Measurements from ENCODE around the gene JAZF1.

JAZF1 gene

DNA sequence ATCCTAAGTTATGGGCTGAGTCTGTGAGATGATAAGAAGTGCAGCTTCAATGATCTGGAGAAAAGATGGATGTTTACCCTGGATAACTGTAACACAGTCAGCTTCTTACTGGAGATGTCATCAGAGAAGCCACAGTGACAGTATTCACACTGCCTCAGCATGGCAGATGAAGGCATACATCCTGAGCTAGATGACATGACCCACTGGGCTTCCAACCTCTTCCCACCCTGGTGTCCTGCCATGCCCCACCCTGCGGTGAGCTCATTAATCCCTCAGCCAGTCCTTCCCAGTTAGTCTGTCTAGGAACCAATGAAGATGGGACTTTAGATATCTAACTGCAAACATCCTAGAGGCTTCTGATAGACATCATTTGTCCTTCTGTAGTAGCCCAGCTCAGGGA lies 226.8 kb downstream of the JAZF1 start:
- TF ChIP-seq FOXP2 (optimal IDR thresholded peaks at IDR 0.05; ENCODE audit: borderline replicate concordance, extremely low read depth, extremely low read length, insufficient read depth) (no peak), SIN3A (IDR thresholded peaks at IDR 0.05; ENCODE audit: borderline replicate concordance, insufficient read depth, low read length) (no peak), TAF1 (IDR thresholded peaks at IDR 0.05; ENCODE audit: borderline replicate concordance, insufficient read depth, low read length) (no peak), POLR2AphosphoS5 (IDR thresholded peaks at IDR 0.05; ENCODE audit: low read depth, low read length) (no peak)
- TF ChIP-seq, protein P1, sequence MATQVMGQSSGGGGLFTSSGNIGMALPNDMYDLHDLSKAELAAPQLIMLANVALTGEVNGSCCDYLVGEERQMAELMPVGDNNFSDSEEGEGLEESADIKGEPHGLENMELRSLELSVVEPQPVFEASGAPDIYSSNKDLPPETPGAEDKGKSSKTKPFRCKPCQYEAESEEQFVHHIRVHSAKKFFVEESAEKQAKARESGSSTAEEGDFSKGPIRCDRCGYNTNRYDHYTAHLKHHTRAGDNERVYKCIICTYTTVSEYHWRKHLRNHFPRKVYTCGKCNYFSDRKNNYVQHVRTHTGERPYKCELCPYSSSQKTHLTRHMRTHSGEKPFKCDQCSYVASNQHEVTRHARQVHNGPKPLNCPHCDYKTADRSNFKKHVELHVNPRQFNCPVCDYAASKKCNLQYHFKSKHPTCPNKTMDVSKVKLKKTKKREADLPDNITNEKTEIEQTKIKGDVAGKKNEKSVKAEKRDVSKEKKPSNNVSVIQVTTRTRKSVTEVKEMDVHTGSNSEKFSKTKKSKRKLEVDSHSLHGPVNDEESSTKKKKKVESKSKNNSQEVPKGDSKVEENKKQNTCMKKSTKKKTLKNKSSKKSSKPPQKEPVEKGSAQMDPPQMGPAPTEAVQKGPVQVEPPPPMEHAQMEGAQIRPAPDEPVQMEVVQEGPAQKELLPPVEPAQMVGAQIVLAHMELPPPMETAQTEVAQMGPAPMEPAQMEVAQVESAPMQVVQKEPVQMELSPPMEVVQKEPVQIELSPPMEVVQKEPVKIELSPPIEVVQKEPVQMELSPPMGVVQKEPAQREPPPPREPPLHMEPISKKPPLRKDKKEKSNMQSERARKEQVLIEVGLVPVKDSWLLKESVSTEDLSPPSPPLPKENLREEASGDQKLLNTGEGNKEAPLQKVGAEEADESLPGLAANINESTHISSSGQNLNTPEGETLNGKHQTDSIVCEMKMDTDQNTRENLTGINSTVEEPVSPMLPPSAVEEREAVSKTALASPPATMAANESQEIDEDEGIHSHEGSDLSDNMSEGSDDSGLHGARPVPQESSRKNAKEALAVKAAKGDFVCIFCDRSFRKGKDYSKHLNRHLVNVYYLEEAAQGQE (IDR thresholded peaks at IDR 0.05; ENCODE audit: insufficient read depth in 1 of 2, low read depth in 2 of 2, low read length in 2 of 2), result no peak

DNA sequence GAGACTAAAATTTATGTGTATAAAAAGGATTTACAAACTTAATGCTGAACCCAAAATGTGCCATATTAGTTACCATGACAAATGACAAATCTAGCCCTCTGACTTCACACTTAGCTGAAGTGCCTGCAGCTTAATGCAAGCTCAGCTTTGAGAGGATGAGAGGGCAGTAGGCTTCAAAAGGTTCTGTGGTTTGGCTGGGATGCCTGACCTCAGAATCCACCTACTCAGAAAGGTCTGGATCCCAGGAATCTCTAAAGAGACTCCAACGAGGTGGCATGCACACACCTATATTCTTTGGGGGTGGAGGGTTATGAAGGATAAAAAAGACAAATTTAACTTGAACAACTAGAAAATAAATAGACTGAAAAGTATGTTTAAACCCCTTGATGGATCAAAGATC lies 227.2 kb downstream of the JAZF1 start:
- TF ChIP-seq TAF1 (IDR thresholded peaks at IDR 0.05; ENCODE audit: borderline replicate concordance, insufficient read depth, low read length), result no peak
- no peak for TF ChIP-seq SIN3A (IDR thresholded peaks at IDR 0.05; ENCODE audit: borderline replicate concordance, insufficient read depth, low read length)
- no peak for TF ChIP-seq POLR2AphosphoS5 (IDR thresholded peaks at IDR 0.05; ENCODE audit: low read depth, low read length)
- no peak for TF ChIP-seq FOXP2 (optimal IDR thresholded peaks at IDR 0.05; ENCODE audit: borderline replicate concordance, extremely low read depth, extremely low read length, insufficient read depth)
- TF ChIP-seq, protein P1 (IDR thresholded peaks at IDR 0.05; ENCODE audit: insufficient read depth in 1 of 2, low read depth in 2 of 2, low read length in 2 of 2), result no peak

DNA sequence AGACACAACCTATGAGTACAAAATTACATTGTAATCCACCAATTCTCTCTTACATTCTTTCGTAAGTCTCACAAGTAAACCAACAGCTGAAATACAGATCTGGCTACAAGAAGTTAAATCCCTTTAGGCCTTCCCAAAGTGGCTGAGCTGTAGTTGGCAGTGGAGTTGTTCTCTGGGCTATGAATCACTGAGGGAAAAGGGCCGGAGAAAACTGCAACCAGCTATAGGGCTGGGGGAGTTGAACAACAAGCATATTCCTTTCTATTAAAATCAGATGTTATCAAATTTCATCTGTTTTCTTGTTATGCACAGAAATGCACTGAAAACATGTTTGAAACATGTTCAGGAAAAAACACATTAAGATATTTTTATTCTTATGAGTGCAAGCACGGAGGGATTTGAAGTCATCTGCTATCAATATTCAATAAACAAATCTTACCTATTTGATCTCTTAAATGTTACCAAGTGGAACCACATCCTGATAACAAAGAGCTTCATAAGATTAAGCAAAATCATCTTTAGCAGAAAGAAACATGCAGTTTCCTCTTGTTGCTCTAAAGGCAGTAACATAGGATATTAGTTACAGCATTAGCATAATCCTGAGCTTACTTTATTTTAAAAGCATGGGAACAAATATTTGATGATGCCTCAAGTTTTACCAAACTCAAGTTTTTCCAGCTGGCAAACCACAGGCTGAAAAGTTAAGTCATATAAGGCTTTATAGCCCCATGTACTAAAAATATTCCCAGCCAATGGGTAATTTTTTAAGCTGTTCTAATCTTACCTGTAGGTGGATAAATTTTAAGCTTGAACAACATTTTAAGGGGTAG lies 227.9 kb downstream of the JAZF1 start:
- TF ChIP-seq FOXP2 (optimal IDR thresholded peaks at IDR 0.05; ENCODE audit: borderline replicate concordance, extremely low read depth, extremely low read length, insufficient read depth) (no peak), TAF1 (IDR thresholded peaks at IDR 0.05; ENCODE audit: borderline replicate concordance, insufficient read depth, low read length) (no peak), SIN3A (IDR thresholded peaks at IDR 0.05; ENCODE audit: borderline replicate concordance, insufficient read depth, low read length) (no peak)
- TF ChIP-seq, protein P1 (IDR thresholded peaks at IDR 0.05; ENCODE audit: insufficient read depth in 1 of 2, low read depth in 2 of 2, low read length in 2 of 2), result no peak

DNA sequence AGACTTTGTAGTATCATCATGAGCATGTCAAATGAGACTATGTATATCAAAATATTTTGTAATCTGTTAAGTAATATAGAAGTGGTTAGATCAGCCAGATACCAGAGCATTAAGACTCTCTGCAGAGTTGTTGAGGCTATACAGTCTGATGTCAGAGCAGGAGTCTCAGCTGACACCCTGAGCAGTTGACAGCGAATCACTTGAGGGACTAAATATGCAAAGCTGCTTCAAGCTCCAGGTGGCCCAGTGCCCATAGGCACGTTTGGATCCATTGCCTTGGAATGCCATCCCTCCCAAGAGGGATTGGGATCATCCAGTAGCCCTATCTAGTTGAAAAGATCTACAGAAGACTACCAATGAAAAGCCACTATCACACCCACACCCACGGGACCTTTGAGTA lies 230.5 kb downstream of the JAZF1 start:
- TF ChIP-seq, protein P1 (IDR thresholded peaks at IDR 0.05; ENCODE audit: insufficient read depth in 1 of 2, low read depth in 2 of 2, low read length in 2 of 2), result no peak
- no peak for TF ChIP-seq POLR2AphosphoS5 (IDR thresholded peaks at IDR 0.05; ENCODE audit: low read depth, low read length)
- TF ChIP-seq SIN3A (IDR thresholded peaks at IDR 0.05; ENCODE audit: borderline replicate concordance, insufficient read depth, low read length), result no peak
- no peak for TF ChIP-seq TAF1 (IDR thresholded peaks at IDR 0.05; ENCODE audit: borderline replicate concordance, insufficient read depth, low read length)
- TF ChIP-seq FOXP2 (optimal IDR thresholded peaks at IDR 0.05; ENCODE audit: borderline replicate concordance, extremely low read depth, extremely low read length, insufficient read depth), result no peak
